HEK293T (cell line): ENCODE results near the gene ADGRL3.

ENCODE experiments used
- CTCF ChIA-PET: fragments of 350-600 bp; formaldehyde crosslinking; extraction: SDS; loops from one replicate; lab custom pipeline; 2021; ENCODE audit warnings: antibody characterized with exemption, inconsistent platforms; lab: Yijun Ruan, JAX
- POLR2A ChIA-PET: fragments of 350-600 bp; formaldehyde crosslinking; extraction: SDS; loops from one replicate; lab custom pipeline; 2020; ENCODE audit warnings: antibody characterized with exemption, inconsistent platforms; lab: Yijun Ruan, JAX
- DNase-seq: peaks from one replicate; pipeline ENCODE4 v3.0.0; 2012; ENCODE audit warnings: mixed read lengths; ENCODE audit errors: extremely low spot score
- ARNT ChIP-seq: fragments of 450-650 bp; IDR thresholded peaks from 2 replicates; pipeline ENCODE4 v1.6.1; 2017; ENCODE audit warnings: mild to moderate bottlenecking
- BHLHE40 ChIP-seq: fragments of 450-650 bp; IDR thresholded peaks from 2 replicates; pipeline ENCODE4 v1.6.1; 2016; ENCODE audit warnings: mild to moderate bottlenecking, moderate library complexity, borderline replicate concordance
- CTBP1 ChIP-seq: fragments of 450-650 bp; IDR thresholded peaks from 2 replicates; pipeline ENCODE4 v1.6.1; 2016; ENCODE audit warnings: borderline replicate concordance
- ELF4 ChIP-seq: fragments of 450-650 bp; IDR thresholded peaks from 2 replicates; pipeline ENCODE4 v1.6.1; 2017; ENCODE audit warnings: antibody characterized with exemption
- FOXA1 ChIP-seq: fragments of 450-650 bp; IDR thresholded peaks from 2 replicates; pipeline ENCODE4 v1.6.1; 2016; ENCODE audit warnings: mild to moderate bottlenecking
- FOXK2 ChIP-seq: fragments of 450-650 bp; IDR thresholded peaks from 2 replicates; pipeline ENCODE4 v1.6.1; 2016; ENCODE audit warnings: mild to moderate bottlenecking
- FOXM1 ChIP-seq: fragments of 450-650 bp; IDR thresholded peaks from 2 replicates; pipeline ENCODE4 v1.6.1; 2017; ENCODE audit warnings: mild to moderate bottlenecking, borderline replicate concordance
- HDGF ChIP-seq: fragments of 450-650 bp; IDR thresholded peaks from 2 replicates; pipeline ENCODE4 v1.6.1; 2017; ENCODE audit warnings: antibody characterized with exemption, borderline replicate concordance
- L3MBTL2 ChIP-seq: fragments of 450-650 bp; conservative IDR thresholded peaks from 2 replicates; pipeline ENCODE4 v1.6.1; 2016; ENCODE audit warnings: mild to moderate bottlenecking
- LEF1 ChIP-seq: fragments of 450-650 bp; IDR thresholded peaks from 2 replicates; pipeline ENCODE4 v1.6.1; 2017; ENCODE audit warnings: mild to moderate bottlenecking, borderline replicate concordance
- NFRKB ChIP-seq: fragments of 450-650 bp; IDR thresholded peaks from 2 replicates; pipeline ENCODE4 v1.6.1; 2016; ENCODE audit warnings: mild to moderate bottlenecking, moderate library complexity
- SP1 ChIP-seq: fragments of 450-650 bp; IDR thresholded peaks from 2 replicates; pipeline ENCODE4 v1.6.1; 2017
- SUZ12 ChIP-seq: fragments of 450-650 bp; IDR thresholded peaks from 2 replicates; pipeline ENCODE4 v1.6.1; 2016; ENCODE audit warnings: mild to moderate bottlenecking
- TARDBP ChIP-seq: fragments of 450-650 bp; IDR thresholded peaks from 2 replicates; pipeline ENCODE4 v1.6.1; 2016
- ZNF384 ChIP-seq: fragments of 450-650 bp; IDR thresholded peaks from 2 replicates; pipeline ENCODE4 v1.6.1; 2016
- TF ChIP-seq, protein P1 (sequence below): fragments of 450-650 bp; IDR thresholded peaks from 2 replicates; pipeline ENCODE4 v1.6.1; 2016

The ADGRL3 gene

DNA sequence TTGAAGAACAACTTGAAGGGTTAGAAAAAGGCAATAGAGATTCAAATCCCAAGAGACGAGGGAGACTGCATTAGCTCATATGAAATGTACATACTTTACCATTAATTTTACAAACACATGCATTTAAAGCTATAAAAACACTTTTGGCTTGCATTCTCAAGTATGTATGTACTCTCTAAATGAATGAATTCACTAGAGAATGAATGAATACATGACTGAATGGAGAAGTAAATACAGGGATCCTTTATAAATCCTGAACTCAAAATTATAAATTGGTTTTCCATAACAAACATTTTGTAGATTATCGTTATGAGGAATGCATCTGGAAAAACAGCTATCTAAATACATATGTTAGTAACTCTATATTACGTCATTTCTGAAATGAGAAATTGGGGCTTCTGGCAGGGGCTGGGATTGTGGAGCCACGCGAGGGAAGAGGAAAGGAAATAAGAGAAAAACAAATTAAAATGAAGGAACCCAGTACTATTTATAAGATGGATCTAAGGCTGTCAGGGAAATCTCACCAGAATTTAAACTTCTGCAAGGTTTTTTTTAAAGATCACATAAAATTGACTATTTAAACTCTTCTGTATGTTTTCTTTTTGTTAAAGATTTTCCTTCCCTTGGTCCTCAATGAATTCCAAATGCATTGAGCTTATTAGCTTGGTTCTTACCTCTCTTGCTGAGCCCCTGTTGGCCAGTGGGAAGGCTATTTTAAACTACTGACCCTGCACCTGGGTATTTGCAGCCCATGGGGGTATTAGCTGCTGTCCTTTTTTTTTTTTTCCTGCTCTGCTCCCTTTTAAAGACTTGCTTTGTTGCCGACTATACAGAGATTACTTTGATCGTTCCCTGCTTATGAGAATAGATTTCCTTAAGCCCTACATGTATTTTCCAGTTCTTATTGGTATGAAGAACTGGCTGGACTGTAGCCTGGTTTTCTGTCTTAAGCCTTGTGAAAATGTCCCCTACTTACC lies 207.8 kb downstream of the ADGRL3 start:
- TF ChIP-seq ELF4 = no peak
- TF ChIP-seq FOXM1 = no peak
- TF ChIP-seq TARDBP = no peak
- no peak for TF ChIP-seq HDGF
- no peak for TF ChIP-seq ZNF384
- TF ChIP-seq CTBP1 = no peak
- TF ChIP-seq BHLHE40 = no peak
- no peak for TF ChIP-seq L3MBTL2
- no peak for TF ChIP-seq FOXK2
- TF ChIP-seq, protein P1, sequence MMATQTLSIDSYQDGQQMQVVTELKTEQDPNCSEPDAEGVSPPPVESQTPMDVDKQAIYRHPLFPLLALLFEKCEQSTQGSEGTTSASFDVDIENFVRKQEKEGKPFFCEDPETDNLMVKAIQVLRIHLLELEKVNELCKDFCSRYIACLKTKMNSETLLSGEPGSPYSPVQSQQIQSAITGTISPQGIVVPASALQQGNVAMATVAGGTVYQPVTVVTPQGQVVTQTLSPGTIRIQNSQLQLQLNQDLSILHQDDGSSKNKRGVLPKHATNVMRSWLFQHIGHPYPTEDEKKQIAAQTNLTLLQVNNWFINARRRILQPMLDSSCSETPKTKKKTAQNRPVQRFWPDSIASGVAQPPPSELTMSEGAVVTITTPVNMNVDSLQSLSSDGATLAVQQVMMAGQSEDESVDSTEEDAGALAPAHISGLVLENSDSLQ = no peak
- TF ChIP-seq SUZ12 = no peak
- TF ChIP-seq SP1 = no peak
- TF ChIP-seq NFRKB = no peak
- no peak for TF ChIP-seq FOXA1
- no peak for TF ChIP-seq ARNT
- ChIA-PET CTCF (no interaction called here), POLR2A (no interaction called here)
- DNase-seq = no peak

DNA sequence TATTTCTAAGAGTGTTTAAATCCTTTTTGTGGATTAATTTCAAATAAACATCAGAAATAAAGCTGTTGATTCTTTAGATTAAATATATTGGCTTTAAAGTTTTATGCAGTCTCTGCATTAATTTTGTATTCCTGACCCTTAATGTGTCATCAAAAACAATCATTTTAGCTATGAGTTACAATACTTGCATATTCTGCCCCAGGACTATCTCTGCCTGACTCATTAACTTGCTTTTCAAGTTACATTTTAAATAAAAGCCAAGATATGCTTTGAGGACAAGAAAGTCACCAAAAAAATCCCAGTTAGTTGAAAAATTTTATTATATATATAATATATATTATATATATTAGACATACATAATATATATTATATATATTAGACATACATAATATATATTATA lies 208.7 kb downstream of the ADGRL3 start:
- TF ChIP-seq TARDBP (no peak), ARNT (no peak), CTBP1 (no peak), BHLHE40 (no peak), L3MBTL2 (no peak), ELF4 (no peak)
- no peak for DNase-seq
- CTCF ChIA-PET = no interaction called here
- POLR2A ChIA-PET = no interaction called here

DNA sequence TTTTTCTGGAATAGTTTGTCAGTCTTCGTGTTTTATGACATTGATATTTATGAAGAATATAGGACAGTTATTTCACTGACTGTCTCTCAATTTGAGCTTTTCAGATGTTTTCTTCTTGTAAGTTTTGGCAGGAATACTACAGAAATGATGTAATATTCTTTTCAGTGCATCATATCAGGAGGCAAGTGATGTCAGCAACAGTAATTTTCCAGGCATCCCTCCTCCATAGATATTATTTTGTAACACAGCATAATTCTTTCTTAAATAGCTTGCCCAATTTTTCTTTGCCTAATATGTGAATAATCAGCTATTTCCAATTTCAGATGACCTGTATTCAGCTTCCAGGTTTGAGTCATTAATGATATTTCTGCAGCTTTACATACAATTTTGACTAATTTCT lies 211.1 kb downstream of the ADGRL3 start:
- ChIA-PET POLR2A (no interaction called here), CTCF (no interaction called here)
- TF ChIP-seq ELF4 (no peak), BHLHE40 (no peak), TARDBP (no peak), ZNF384 (no peak), HDGF (no peak), FOXK2 (no peak), SP1 (no peak), ARNT (no peak), LEF1 (no peak), FOXA1 (no peak), SUZ12 (no peak), CTBP1 (no peak), L3MBTL2 (no peak), NFRKB (no peak), FOXM1 (no peak)
- TF ChIP-seq, protein P1 = no peak
- DNase-seq = no peak

DNA sequence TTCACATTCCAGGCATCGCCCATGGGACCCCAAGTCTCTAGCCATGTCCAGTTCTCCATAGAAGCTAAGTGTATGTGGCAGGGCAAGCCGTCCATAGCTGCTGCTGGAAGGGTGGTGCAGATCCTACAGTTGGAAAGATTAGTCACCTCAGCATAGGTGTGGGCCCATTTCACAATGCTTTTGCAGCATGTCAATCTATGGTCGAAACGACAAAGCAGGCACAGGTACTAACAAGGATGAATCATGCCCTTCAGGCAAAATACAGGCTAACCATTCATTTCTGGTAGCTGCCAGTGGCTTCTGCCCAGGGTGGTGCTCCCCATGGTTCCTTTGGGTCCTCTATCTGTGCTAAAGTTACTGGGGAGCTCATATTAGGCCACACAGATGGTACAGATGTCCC lies 225.2 kb downstream of the ADGRL3 start:
- TF ChIP-seq SP1 = no peak
- TF ChIP-seq CTBP1 = no peak
- TF ChIP-seq SUZ12 = no peak
- TF ChIP-seq NFRKB = no peak
- TF ChIP-seq FOXA1 = no peak
- no peak for TF ChIP-seq HDGF
- TF ChIP-seq ZNF384 = no peak
- ChIA-PET POLR2A (no interaction called here), CTCF (no interaction called here)
- DNase-seq = no peak

DNA sequence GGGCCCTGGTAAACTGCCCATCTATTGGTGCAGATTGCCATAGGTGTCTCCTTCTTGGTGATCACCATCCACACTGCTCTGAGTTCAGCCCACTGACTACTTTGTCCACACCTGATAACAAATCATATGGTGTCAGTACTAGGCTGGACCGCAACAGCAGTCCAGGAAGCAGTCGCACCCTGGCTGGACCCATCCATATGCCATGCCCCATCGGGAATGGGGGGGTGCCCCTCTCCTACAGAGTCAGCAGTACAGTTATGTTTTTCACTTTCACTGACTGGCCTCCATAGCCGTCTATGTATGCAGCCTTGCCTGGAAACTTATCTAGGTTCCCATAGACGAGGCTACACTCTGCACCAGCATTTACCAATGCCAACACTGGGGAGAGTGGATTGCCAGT lies 226.1 kb downstream of the ADGRL3 start:
- POLR2A ChIA-PET = no interaction called here
- CTCF ChIA-PET = no interaction called here
- TF ChIP-seq ARNT (no peak), SUZ12 (no peak), L3MBTL2 (no peak), FOXM1 (no peak), BHLHE40 (no peak), CTBP1 (no peak), SP1 (no peak), TARDBP (no peak), LEF1 (no peak), FOXA1 (no peak), ELF4 (no peak), FOXK2 (no peak), ZNF384 (no peak), NFRKB (no peak), HDGF (no peak)
- TF ChIP-seq, protein P1 = no peak
- no peak for DNase-seq

DNA sequence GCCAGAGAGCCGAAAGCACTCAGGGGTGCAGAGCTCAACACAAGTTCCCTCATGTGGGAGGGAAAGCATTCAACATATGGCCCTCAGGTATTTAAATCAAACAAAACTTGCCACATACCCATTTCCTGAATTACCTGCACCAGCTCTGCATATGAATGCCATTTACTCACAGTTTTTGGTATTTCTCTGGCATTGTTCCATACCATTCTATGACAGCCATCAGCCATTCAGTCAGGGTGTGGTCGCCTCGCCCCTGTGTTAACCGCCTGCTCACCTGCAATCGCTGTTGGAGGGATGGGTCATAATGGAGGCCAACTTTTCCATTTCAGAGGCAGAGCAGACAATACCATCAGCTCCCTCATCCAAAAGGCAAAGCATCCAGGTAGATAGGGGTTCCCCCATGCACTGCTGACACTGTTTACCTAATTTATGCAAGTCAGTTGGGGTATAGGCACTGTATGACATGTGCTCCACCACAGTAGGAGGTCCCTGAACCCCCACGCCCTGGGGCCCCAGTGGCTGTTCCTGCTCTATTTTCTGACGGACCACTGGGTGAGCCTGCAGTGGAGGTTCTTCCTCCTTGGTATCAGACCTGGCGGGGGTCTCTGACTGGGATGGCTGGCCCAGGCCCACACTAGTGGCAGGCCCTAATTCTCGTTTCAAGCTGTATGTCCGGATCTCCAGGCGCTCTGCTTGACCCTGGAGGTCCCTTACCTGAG lies 227.1 kb downstream of the ADGRL3 start:
- no peak for DNase-seq
- ChIA-PET POLR2A (no interaction called here), CTCF (no interaction called here)
- TF ChIP-seq L3MBTL2 (no peak), FOXK2 (no peak), SUZ12 (no peak), BHLHE40 (no peak), SP1 (no peak), TARDBP (no peak), HDGF (no peak), FOXM1 (no peak), NFRKB (no peak), ARNT (no peak), LEF1 (no peak), CTBP1 (no peak), ELF4 (no peak), ZNF384 (no peak)
- TF ChIP-seq, protein P1 = no peak
